HG03575 (cell line): ENCODE data around the gene HCN3.

Source experiments
- ATAC-seq: cut with Tn5 transposase; IDR thresholded peaks from one replicate; pipeline ENCODE4 v1.9.1; 2021; ENCODE audit not compliant: unreplicated experiment, insufficient number of reproducible peaks, low FRiP score; ENCODE audit errors: extremely low read depth

HCN3 gene

DNA sequence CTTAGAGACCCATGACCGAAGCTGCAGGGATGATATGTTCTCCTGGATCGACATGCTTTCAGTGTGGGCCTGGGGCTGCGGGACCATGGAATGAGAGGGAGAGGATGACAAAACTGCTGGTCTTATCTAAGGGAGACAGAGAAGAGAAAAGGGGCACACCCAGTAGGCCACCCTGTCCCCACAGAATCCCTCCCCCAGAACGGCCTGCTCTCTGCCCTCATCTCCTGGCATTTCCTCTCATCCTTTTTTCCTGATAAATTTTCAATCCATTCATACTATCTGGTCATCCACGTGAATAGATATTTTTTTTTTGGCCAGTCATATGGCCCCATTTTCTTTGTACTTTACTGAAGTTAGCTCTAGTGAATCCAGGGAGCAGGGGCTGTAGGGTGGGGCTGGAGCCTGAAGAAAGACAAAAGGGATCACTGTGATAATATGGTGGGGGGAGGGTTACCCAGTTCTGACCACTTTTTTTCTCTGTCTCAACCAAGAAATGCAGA, 24.1 kb downstream of the HCN3 start, which contains the start of gene PKLR:
TSS of gene PKLR (minus strand) at position 97 of the 500 bp plus-strand sequence. CDS start at position 54, 43 bp downstream.
- ATAC-seq = no peak

DNA sequence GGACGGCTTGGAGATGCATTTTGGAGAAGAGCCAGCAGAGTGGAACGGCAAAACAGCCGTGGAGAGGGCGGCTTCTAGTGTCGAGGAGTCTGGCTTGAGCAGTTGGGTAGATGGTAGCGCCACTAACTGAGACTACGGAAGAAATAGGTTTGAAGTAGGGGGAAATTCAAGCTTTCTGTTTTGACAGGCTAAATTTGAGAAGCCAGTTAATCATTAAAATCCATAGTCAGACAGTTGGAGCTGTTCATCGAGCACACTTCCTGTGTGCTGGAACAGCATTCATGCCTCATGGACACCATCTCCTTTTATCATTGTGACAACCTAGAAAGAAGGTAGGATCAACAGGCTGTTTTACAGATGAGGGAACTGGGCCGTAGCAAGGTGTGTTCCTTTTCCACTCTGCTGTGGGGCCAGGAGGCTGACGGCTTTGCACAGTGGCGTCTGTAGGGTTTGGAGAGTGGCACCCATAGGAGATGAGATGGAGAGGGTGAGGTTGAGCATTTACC, 27.3 kb downstream of the HCN3 start:
- no peak for ATAC-seq

DNA sequence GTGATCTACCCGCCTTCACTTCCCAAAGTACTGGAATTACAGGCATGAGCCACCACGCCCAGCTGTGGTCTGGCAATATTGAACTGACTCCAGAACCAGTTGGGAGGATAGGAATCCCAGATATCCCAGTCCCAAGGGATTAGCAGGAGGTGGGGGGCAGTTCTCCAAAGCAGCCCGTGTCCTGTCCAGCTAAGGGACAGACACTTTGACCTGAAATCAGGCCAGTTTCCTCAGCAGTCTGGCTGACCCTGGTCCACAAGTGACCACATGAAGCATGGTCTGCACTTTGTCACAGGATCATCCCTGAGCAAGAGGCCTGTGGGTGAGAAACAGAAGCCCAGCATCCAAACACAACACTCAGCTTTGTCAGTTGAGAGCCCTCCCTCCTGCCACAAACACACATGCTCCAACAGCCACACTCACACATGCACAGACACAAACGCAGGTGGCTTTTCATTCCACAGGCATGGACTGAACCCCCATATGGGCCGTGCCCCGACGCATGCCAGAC, 28.7 kb downstream of the HCN3 start:
- no peak for ATAC-seq

- no peak for ATAC-seq
These were observed 30.0 kb downstream of the HCN3 start for GRCh38 chr1:155307247-155307740.

GRCh38 chr1:155308493-155309422, 31.5 kb downstream of the HCN3 start, which contains the start of gene FDPS:
TSS of gene FDPS (plus strand) at chr1:155308866. CDS start at chr1:155309790, 924 bp downstream.
- peak; percentile 57 for ATAC-seq

- ATAC-seq = no peak
These were observed 32.3 kb downstream of the HCN3 start for GRCh38 chr1:155309423-155310021.

DNA sequence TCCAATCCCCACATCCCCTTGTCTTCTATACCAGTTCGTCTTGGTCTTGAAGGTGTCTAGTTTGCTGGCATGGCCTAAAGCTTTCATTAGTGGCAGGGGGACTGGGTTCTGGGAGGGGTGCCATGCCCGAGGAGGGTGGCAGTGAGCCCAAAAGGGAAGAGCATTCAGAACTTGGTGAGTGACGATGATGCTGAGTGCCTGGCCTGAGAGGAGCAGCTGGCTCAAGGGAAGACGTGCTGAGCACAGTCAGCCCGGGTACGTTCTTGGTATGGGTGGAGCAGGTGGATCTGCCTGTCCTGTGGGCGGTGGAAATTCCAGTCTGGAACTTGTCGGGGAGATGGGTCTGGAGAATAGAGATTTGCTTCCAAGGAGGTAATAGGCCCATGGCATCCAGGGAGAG, 36.0 kb downstream of the HCN3 start:
- ATAC-seq = no peak

- no peak for ATAC-seq
These were observed 39.7 kb downstream of the HCN3 start for GRCh38 chr1:155316922-155317321.

GRCh38 chr1:155318082-155318481, 40.8 kb downstream of the HCN3 start:
- ATAC-seq = no peak

- no peak for ATAC-seq
These were observed 42.3 kb downstream of the HCN3 start for GRCh38 chr1:155319536-155319935.

DNA sequence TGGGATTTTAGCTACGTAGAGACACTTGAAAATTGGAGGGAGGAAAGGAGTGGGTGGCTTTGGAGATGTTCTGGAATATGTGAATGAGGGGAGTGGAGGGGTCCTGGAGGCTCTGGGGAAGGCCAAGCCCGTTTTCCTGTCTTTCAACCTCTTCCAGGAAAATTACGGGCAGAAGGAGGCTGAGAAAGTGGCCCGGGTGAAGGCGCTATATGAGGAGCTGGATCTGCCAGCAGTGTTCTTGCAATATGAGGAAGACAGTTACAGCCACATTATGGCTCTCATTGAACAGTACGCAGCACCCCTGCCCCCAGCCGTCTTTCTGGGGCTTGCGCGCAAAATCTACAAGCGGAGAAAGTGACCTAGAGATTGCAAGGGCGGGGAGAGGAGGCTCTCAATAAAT, 43.0 kb downstream of the HCN3 start:
- ATAC-seq = no peak

DNA sequence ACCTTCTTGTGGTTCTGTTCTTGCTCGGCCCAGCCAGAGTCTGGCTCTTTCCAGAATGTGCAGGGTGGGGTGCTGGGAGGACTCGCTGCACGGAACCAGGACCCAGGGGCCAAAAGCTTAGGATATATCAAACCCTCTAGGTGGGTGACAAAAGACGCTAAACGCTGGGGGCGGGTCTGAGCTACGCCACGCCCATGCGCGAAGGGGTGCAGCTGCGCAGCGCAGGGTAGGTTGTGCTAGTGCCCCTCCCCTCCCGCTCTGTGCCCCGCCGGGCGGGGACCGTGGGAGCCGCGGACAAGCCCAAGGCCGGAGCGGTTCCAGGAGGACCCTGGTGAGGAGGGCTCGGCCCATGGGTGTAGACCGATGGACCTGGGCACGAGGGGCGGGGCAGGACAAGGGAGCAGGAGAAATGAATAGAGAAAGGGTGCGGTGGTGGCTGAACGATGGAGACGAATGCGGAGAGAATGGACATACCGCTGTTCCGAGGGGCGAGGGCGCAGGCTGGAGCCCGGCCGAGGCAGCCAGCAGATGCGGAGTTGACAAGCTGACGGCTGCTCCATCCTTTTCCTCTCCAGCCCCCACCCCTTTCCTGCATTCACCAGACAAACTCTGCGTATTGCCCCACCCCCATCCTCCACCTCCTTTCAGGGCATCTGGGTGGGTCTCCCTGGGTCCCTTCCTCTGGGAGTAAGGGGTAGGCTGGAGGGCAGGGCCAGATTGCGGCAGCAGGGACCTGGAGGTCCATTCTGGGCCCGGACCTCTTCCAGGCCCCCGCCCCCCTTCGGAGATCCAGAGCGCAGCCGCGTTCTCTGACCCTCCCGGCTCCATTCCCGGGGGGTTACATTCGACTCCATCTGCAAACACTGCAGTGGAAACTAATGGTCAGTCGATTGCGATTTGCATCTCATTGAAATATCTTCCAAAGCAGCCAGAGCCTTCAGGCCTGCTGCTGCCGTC, 43.7 kb downstream of the HCN3 start, which contains the start of gene RUSC1:
TSS of gene RUSC1 (plus strand) at position 234 of the 957 bp plus-strand sequence. CDS start 880 bp downstream, outside the sequence.
- ATAC-seq = no peak

DNA sequence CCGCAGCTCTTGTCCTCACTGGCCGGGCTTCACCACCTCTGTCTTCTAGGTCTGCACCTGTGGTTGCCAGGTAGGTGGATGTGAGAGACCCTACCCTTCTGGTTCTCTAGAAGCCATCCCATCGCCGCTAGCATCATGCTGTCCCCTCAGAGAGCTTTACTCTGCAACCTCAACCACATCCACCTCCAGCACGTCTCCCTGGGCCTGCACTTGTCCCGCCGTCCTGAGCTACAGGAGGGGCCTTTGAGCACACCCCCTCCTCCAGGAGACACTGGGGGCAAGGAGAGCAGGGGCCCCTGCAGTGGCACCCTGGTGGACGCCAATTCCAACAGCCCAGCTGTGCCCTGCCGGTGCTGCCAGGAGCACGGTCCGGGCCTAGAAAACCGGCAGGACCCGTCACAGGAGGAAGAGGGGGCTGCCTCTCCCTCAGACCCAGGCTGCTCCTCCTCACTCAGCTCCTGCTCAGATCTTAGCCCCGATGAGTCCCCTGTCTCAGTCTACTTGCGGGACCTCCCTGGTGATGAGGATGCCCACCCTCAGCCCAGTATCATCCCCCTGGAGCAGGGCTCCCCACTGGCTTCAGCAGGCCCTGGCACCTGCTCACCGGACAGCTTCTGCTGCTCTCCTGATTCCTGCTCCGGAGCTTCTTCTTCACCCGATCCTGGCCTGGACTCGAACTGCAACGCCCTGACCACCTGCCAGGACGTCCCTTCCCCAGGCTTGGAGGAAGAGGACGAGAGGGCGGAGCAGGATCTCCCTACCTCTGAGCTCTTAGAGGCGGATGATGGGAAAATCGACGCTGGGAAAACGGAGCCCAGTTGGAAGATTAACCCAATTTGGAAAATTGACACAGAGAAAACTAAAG, 44.6 kb downstream of the HCN3 start:
- ATAC-seq = no peak

GRCh38 chr1:155322571-155322952, 45.3 kb downstream of the HCN3 start:
- no peak for ATAC-seq

- ATAC-seq = no peak
These were observed 45.9 kb downstream of the HCN3 start for GRCh38 chr1:155322953-155323728.

GRCh38 chr1:155323729-155324036, 46.4 kb downstream of the HCN3 start:
- ATAC-seq = no peak
